Endothelial cell (in vitro differentiated cells): ENCODE data around the gene DAPK1. TPM values are rescaled to one million over a fixed set of nuclear protein-coding genes. Genes with fewer than 3 reads are reported as not detected.

ENCODE experiments used
- DNase-seq: peaks from one replicate; pipeline ENCODE4 v3.0.0; 2021; ENCODE audit warnings: low spot score
- H3K27ac Mint-ChIP-seq: one replicate; pipeline ENCODE4 v1.8.0; 2021; ENCODE audit warnings: mixed read lengths, inconsistent platforms; ENCODE audit not compliant: unreplicated experiment
- H3K27me3 Mint-ChIP-seq: one replicate; pipeline ENCODE4 v1.8.0; 2021; ENCODE audit warnings: mild to moderate bottlenecking, moderate library complexity, mixed read lengths, inconsistent platforms; ENCODE audit not compliant: unreplicated experiment
- H3K36me3 Mint-ChIP-seq: one replicate; pipeline ENCODE4 v1.8.0; 2021; ENCODE audit warnings: mild to moderate bottlenecking, low read depth, mixed read lengths, inconsistent platforms; ENCODE audit not compliant: unreplicated experiment
- H3K4me1 Mint-ChIP-seq: one replicate; pipeline ENCODE4 v1.8.0; 2021; ENCODE audit warnings: mild to moderate bottlenecking, mixed read lengths, inconsistent platforms; ENCODE audit not compliant: unreplicated experiment
- H3K4me3 Mint-ChIP-seq: one replicate; pipeline ENCODE4 v1.8.0; 2021; ENCODE audit warnings: mild to moderate bottlenecking, mixed read lengths, inconsistent platforms; ENCODE audit not compliant: unreplicated experiment
- H3K9me3 Mint-ChIP-seq: one replicate; pipeline ENCODE4 v1.8.0; 2021; ENCODE audit warnings: mixed read lengths, inconsistent platforms; ENCODE audit not compliant: unreplicated experiment
- CTCF ChIP-seq: fragments of 200-600 bp; sonication (generic); IDR thresholded peaks from one replicate; pipeline ENCODE4 v1.5.0; 2021; ENCODE audit warnings: antibody characterized with exemption; ENCODE audit not compliant: unreplicated experiment
- total RNA-seq: library from RNA; stranded (reverse); fragmentation: NEBNext Ultra II Directional; extraction: Animal tissue kit (Norgen Biotek cat#: 25700); gene quantifications from one replicate; pipeline ENCODE4 v1.2.1, GENCODE V29; 2021; ENCODE audit not compliant: unreplicated experiment

The DAPK1 gene
- total RNA-seq, 1 donor from 2014 or later, result 36.8 TPM

- Mint-ChIP-seq H3K9me3 (no peaks in the 10 kb centered on the region), H3K36me3 (peaks cover 9% of the 10 kb centered on the region), H3K27me3 (no peaks in the 10 kb centered on the region), H3K27ac (no peak overlapping the region), H3K4me3 (no peak overlapping the region), H3K4me1 (peaks cover 9% of the 10 kb centered on the region)
- no peak for DNase-seq
- no peak for TF ChIP-seq CTCF
Measured at GRCh38 chr9:87731321-87731720, 233.7 kb downstream of the DAPK1 start.

- no peaks in the 10 kb centered on the region for H3K27me3 Mint-ChIP-seq
- peaks cover 9% of the 10 kb centered on the region for H3K36me3 Mint-ChIP-seq
Measured at GRCh38 chr9:87732344-87732743, 234.7 kb downstream of the DAPK1 start.

GRCh38 chr9:87732756-87733155 lies 235.1 kb downstream of the DAPK1 start:
- Mint-ChIP-seq H3K36me3 (peaks cover 7% of the 10 kb centered on the region), H3K4me3 (no peak overlapping the region), H3K4me1 (peaks cover 6% of the 10 kb centered on the region), H3K27ac (no peak overlapping the region), H3K27me3 (no peaks in the 10 kb centered on the region), H3K9me3 (no peaks in the 10 kb centered on the region)
- TF ChIP-seq CTCF, result no peak
- DNase-seq, result no peak

More at GRCh38 chr9:87732344-87732743, 234.7 kb downstream of the DAPK1 start:
- peaks cover 7% of the 10 kb centered on the region for H3K4me1 Mint-ChIP-seq
- H3K9me3 Mint-ChIP-seq, result no peaks in the 10 kb centered on the region
- no peak overlapping the region for H3K4me3 Mint-ChIP-seq
- no peak for TF ChIP-seq CTCF
- no peak for DNase-seq
- H3K27ac Mint-ChIP-seq, result no peak overlapping the region

- Mint-ChIP-seq H3K4me3 (no peak overlapping the region), H3K36me3 (peaks cover 4% of the 10 kb centered on the region), H3K4me1 (peaks cover 5% of the 10 kb centered on the region), H3K27me3 (no peaks in the 10 kb centered on the region), H3K9me3 (no peaks in the 10 kb centered on the region), H3K27ac (no peak overlapping the region)
- no peak for DNase-seq
- TF ChIP-seq CTCF, result no peak
Measured at GRCh38 chr9:87733273-87734052, 235.8 kb downstream of the DAPK1 start.

- no peaks in the 10 kb centered on the region for H3K27me3 Mint-ChIP-seq
- DNase-seq, result no peak
- no peaks in the 10 kb centered on the region for H3K9me3 Mint-ChIP-seq
- peaks cover 4% of the 10 kb centered on the region for H3K36me3 Mint-ChIP-seq
- no peak for TF ChIP-seq CTCF
- no peak overlapping the region for H3K27ac Mint-ChIP-seq
- peaks cover 5% of the 10 kb centered on the region for H3K4me1 Mint-ChIP-seq
- no peak overlapping the region for H3K4me3 Mint-ChIP-seq
Measured at GRCh38 chr9:87734106-87734505, 236.4 kb downstream of the DAPK1 start.
